ENCODE data around the gene PLS3. TPM values are rescaled to one million over a fixed set of nuclear protein-coding genes. Genes with fewer than 3 reads are reported as not detected.

The PLS3 gene
- total RNA-seq, 2 donors from 2014 or later, result 1.0 TPM; not detected in 1

DNA sequence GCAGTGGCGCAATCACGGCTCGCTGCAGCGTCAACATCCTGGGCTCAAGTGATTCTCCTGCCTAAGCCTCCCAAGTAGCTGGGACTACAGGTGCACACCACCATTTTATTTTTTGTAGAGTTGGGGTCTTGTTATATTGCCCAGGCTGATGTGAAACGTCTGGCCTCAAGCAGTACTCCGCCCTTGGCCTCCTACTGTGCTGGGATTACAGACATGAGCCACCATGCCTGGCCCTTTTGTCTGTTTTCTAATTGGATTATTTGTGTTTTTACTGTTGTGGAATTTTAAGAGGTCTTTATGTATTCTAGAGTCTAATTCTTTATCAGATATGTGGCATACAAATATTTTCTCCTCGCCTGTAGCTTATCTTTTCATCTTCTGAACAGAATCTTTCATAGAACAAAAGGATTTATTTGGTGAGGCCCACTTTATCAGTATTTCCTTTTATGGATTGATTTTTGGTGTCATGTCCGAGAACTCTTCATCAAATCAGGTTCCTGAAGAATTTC lies 18.9 kb downstream of the PLS3 start:
- no peaks in the 10 kb centered on the region for H3K4me1 Mint-ChIP-seq
- DNase-seq, result no peak
- H3K36me3 Mint-ChIP-seq (ENCODE audit: low read depth), result no peaks in the 10 kb centered on the region
- H3K27me3 Mint-ChIP-seq, result no peaks in the 10 kb centered on the region
- no peak for ATAC-seq
- H3K4me3 Mint-ChIP-seq, result no peak overlapping the region
- H3K9me3 ChIP-seq (ENCODE audit: control insufficient read depth, low read length, poor library complexity, severe bottlenecking), result no peaks in the 10 kb centered on the region
- no peak overlapping the region for H3K27ac Mint-ChIP-seq

DNA sequence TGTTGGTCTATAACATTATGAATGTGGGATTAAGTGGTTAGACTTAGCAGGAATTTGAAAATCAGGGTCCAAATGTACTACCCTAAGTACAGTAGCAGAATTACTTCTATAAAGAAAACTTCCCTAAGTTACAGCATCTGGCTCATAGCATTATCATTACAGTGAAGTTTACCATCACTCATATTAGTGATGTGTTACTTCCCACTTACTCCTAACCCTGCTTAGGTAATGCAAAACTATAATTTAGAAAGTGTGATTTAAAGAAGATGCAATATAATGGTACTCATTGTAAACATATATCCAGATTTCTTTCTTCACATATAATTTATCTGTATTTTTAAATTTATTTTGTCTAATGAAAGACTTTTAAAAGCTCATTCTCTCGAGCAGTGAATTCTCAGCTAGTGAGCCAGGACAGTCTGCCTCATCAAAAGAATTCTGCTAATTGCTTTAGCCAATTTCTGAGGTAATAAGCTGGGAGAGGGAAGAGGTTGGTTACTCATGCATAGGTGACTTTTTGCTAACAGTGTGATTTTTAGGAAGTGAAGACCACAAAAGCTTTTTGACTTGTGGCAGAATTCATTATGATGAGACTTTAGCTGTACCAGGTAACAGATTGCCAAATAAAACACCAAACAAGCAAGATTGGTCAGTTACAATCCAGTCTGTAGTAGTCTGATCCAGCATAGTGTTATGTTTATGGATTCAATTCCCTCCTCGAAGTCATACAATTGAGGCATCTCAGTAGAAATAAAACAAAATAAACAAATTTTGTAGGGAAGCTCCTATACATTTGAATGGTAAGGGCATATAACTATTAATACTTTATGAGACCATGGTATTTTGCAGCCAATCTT lies 21.0 kb downstream of the PLS3 start:
- no peaks in the 10 kb centered on the region for H3K9me3 ChIP-seq (ENCODE audit: control insufficient read depth, low read length, poor library complexity, severe bottlenecking)
- no peak for DNase-seq
- Mint-ChIP-seq H3K4me1 (no peaks in the 10 kb centered on the region), H3K36me3 (ENCODE audit: low read depth) (no peaks in the 10 kb centered on the region), H3K27me3 (no peaks in the 10 kb centered on the region), H3K27ac (no peak overlapping the region), H3K4me3 (no peak overlapping the region)
- no peak for ATAC-seq

DNA sequence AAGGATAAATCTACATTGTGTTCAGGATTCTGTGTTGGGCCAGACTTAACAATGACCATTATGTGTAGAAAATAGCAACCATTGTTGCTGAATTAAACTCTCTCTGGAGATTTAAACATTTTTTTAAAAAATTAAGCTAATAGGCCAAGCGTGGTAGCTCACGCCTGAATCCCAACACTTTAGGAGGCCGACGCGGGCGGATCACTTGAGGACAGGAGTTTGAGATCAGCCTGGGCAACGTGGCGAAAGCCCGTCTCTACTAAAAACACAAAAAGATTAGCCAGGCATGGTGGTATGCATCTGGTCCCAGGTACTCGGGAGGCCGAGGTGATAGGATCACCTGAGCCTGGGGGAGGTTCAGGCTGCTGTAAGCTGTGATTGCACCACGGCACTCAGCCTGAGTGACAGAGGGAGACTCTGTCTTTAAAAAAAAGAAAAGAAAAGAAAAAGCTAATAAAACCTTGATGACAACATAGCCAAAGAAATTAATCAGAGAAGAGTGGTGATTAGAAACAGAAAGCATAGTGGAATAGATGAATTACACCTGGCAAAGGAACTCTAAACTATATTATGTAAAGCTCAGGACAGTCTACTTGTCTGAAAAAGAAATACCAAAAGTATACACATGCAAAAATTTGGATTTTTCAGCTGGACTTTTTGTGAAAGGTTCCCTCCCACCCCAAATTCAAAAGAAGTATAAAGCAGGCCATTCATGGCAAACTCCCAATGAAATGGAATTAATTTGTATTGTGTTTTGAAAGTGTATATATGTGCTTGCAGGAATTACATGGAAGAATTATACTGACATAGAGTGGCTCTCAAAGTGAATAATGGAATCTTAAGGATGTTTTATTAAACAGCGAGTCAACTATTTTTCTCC lies 21.9 kb downstream of the PLS3 start:
- H3K4me3 Mint-ChIP-seq, result no peak overlapping the region
- no peaks in the 10 kb centered on the region for H3K27me3 Mint-ChIP-seq
- H3K27ac Mint-ChIP-seq, result no peak overlapping the region

DNA sequence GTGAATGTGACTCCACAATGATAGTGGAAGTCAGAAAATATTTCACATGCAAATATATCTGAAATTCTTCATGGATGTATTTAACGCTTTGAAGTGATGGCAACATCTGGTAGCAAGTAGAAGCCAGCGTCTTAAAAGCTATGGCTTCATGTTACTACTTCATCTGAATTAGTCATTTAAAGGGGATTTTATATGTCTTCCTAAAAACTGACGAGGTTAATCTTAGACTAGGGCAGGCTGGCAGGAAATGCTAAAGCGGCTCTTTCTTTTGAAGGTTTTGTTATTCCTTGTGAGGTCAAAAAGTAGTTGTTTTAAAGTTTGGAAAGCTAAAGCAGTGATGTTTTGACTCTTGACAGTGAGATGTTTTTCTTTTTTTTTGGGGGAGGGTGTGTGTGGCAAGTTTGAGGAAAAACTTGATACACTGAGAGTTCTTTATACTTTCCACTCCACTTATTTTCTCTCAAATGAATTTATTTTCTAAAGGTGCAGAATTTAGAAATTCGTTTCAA lies 22.6 kb downstream of the PLS3 start:
- no peak overlapping the region for H3K4me3 Mint-ChIP-seq
- H3K36me3 Mint-ChIP-seq (ENCODE audit: low read depth), result no peaks in the 10 kb centered on the region
- no peaks in the 10 kb centered on the region for H3K9me3 ChIP-seq (ENCODE audit: control insufficient read depth, low read length, poor library complexity, severe bottlenecking)
- DNase-seq (no peak), ATAC-seq (no peak)
- H3K4me1 Mint-ChIP-seq, result no peaks in the 10 kb centered on the region
- no peaks in the 10 kb centered on the region for H3K27me3 Mint-ChIP-seq
- H3K27ac Mint-ChIP-seq, result no peak overlapping the region

More for the DNA sequence above, 21.9 kb downstream of the PLS3 start:
- no peaks in the 10 kb centered on the region for H3K4me1 Mint-ChIP-seq
- no peaks in the 10 kb centered on the region for H3K9me3 ChIP-seq (ENCODE audit: control insufficient read depth, low read length, poor library complexity, severe bottlenecking)
- ATAC-seq, result no peak
- DNase-seq, result no peak
- no peaks in the 10 kb centered on the region for H3K36me3 Mint-ChIP-seq (ENCODE audit: low read depth)

DNA sequence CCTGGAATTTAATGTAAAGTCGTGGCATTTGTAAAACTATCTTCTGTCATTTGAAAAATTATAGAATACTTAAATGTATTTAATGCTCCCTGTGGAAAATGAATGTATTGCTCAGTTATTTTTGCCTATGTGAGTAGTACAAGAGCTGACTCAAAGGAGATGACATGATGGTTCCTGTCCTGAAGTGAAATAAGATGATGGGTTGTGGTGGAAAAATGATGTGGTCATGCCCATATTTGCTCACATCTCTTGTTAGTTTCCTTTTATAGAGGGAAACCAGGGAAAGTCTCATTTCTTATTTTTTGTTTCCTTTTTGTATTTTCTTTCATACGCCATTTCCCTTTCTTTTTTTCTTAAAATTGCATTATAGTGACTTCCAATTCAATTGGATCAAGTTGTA lies 23.7 kb downstream of the PLS3 start:
- Mint-ChIP-seq H3K4me1 (no peaks in the 10 kb centered on the region), H3K36me3 (ENCODE audit: low read depth) (no peaks in the 10 kb centered on the region), H3K27ac (no peak overlapping the region), H3K27me3 (no peaks in the 10 kb centered on the region), H3K4me3 (no peak overlapping the region)
- H3K9me3 ChIP-seq (ENCODE audit: control insufficient read depth, low read length, poor library complexity, severe bottlenecking), result no peaks in the 10 kb centered on the region
- ATAC-seq (no peak), DNase-seq (no peak)

DNA sequence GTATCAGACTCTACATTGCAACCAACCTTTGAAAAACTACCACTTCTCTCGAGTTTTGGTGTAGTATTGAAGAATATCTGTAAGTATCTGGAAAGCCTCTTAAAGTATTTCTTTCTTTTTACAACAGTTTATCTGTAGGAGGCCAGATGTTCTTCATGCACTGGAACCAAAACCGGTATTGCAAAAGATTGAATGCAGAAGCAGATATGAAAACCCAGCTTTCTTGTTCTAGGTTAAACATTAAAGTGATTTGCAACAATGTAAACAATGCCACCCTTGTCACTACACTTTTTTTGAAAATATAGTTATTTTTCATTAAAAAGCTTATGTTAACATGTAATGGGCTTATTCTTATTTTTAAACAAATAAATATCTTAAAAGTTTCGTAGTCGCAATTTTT lies 27.2 kb downstream of the PLS3 start:
- DNase-seq, result no peak
- no peak overlapping the region for H3K27ac Mint-ChIP-seq
- no peaks in the 10 kb centered on the region for H3K9me3 ChIP-seq (ENCODE audit: control insufficient read depth, low read length, poor library complexity, severe bottlenecking)
- H3K27me3 Mint-ChIP-seq, result no peaks in the 10 kb centered on the region
- no peak overlapping the region for H3K4me3 Mint-ChIP-seq
- no peaks in the 10 kb centered on the region for H3K4me1 Mint-ChIP-seq
- no peaks in the 10 kb centered on the region for H3K36me3 Mint-ChIP-seq (ENCODE audit: low read depth)
- no peak for ATAC-seq

DNA sequence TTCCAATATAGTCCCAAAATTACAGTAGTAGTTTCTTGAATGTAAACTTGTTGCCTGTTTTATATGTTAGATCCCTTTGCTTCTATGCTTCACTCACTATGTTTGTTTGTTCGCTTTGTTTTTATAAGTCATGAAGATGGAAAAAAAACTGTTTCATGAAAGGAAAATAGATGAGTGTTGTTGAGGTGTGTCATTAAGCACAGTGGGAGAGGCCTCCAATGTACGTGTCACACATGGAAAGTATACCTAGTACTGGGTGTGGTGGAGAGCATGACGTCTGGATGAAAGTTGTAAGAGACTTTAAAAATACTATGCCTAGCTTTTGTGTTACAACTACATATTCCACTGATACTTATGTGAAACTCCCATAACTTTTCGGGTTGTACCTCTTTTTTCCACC lies 28.4 kb downstream of the PLS3 start:
- H3K4me3 Mint-ChIP-seq, result no peak overlapping the region
- H3K9me3 ChIP-seq (ENCODE audit: control insufficient read depth, low read length, poor library complexity, severe bottlenecking), result no peaks in the 10 kb centered on the region
- ATAC-seq (no peak), DNase-seq (no peak)
- H3K27ac Mint-ChIP-seq, result no peak overlapping the region
- no peaks in the 10 kb centered on the region for H3K4me1 Mint-ChIP-seq
- no peaks in the 10 kb centered on the region for H3K36me3 Mint-ChIP-seq (ENCODE audit: low read depth)
- no peaks in the 10 kb centered on the region for H3K27me3 Mint-ChIP-seq

DNA sequence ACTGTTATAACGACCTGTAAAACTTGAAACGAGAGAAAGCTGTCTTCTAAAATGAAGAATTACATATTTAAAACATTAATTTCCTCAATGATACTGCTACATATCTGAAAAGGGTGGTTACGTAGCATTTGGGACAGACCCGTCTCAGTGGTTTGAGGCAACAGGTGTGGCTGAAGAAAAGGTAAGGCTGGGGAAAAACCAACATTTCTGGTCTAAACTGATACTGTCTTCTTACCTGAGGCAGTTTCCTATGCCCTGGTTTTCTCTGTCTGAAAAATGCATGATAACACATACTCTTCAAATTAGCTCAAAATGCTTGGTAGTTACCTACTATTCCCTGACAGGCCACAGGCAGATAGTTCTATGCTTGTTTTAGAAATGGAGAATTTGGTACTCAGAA lies 30.4 kb downstream of the PLS3 start:
- H3K9me3 ChIP-seq (ENCODE audit: control insufficient read depth, low read length, poor library complexity, severe bottlenecking), result no peaks in the 10 kb centered on the region
- no peaks in the 10 kb centered on the region for H3K36me3 Mint-ChIP-seq (ENCODE audit: low read depth)
- DNase-seq (no peak), ATAC-seq (no peak)
- no peak overlapping the region for H3K27ac Mint-ChIP-seq
- H3K27me3 Mint-ChIP-seq, result no peaks in the 10 kb centered on the region
- H3K4me1 Mint-ChIP-seq, result no peaks in the 10 kb centered on the region
- no peak overlapping the region for H3K4me3 Mint-ChIP-seq

DNA sequence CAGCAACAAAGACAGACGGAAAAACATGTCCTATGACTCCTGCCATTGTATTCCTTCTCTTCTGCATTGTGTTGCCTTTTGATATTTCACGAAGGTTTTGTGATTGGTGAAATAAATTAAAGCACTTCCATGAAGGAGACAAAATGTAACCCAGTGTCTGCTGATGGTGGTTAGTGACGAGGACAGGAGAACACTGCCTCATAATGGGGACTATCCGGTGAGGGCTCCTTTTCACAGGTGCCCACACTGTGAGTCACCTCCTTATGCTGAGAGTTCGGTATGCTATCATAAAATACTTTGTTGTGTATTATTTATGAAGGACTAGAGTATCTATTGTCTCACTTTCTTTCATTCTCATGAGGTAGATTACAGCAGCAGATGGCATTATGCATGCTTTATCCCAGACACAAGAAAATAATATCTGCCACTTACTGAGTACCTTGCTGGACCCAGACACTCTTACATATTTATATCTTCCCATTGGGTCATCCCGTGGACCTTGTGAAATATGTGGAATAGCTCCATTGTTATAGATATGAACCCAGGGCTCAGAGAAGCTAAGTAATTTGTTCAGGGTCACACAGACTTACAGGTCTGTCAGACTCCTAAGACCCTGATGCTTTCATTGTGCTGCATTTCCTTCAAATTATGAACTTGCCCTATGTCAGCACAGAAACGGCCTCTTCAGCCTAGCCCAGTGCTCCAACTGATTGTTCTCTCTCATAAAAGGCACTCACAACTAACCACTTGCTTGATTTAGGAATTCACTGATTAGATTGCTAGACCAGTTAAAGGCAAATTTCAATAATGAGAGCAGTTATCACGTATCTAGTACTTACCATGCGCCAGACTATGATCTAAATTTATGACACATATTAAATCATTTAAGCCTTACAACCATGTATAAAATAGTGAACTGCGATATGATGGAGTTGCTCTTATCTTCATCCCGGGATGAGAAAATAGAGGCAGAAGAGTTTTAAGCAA lies 31.2 kb downstream of the PLS3 start:
- ATAC-seq, result no peak
- no peaks in the 10 kb centered on the region for H3K9me3 ChIP-seq (ENCODE audit: control insufficient read depth, low read length, poor library complexity, severe bottlenecking)
- no peak overlapping the region for H3K27ac Mint-ChIP-seq
- no peaks in the 10 kb centered on the region for H3K27me3 Mint-ChIP-seq
- no peak for DNase-seq
- H3K36me3 Mint-ChIP-seq (ENCODE audit: low read depth), result no peaks in the 10 kb centered on the region
- H3K4me3 Mint-ChIP-seq, result no peak overlapping the region
- H3K4me1 Mint-ChIP-seq, result no peaks in the 10 kb centered on the region

DNA sequence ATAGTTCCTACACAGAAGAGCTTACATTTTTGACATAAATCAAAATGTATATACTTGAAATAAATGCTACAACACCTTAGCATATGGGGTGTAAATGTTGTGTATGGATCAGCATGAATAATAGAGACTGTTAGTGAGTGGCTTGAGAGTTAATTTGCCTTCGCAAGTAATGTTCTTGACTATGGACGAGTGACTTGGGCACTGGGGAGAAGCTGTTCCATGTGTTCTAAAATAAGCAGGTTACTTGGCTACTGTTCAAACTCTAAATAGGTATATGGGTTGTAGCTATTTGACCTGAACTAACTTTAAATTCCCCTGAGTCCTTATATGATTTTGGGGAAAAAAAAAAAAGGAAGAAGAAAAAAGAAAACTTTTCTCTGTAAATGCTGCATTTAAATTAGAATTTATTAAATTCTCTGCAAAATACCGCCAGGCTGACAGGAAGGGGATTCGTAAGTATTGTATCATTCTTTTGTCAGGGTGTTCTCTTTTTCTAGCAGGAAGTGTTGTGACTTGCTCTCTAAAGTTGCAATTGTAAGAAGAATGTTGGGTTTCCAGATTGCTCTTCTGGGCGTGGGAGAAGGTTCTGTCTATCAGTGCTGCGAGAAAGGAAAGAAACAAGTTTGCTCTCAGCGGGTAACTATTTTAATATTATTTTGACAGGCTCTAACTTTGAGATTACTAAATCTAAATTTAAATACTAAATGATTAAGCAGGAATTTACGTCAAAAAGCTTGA lies 32.2 kb downstream of the PLS3 start:
- ATAC-seq (no peak), DNase-seq (no peak)
- H3K36me3 Mint-ChIP-seq (ENCODE audit: low read depth), result no peaks in the 10 kb centered on the region
- H3K27me3 Mint-ChIP-seq, result no peaks in the 10 kb centered on the region
- no peak overlapping the region for H3K27ac Mint-ChIP-seq
- H3K9me3 ChIP-seq (ENCODE audit: control insufficient read depth, low read length, poor library complexity, severe bottlenecking), result no peaks in the 10 kb centered on the region
- no peak overlapping the region for H3K4me3 Mint-ChIP-seq
- H3K4me1 Mint-ChIP-seq, result no peaks in the 10 kb centered on the region

DNA sequence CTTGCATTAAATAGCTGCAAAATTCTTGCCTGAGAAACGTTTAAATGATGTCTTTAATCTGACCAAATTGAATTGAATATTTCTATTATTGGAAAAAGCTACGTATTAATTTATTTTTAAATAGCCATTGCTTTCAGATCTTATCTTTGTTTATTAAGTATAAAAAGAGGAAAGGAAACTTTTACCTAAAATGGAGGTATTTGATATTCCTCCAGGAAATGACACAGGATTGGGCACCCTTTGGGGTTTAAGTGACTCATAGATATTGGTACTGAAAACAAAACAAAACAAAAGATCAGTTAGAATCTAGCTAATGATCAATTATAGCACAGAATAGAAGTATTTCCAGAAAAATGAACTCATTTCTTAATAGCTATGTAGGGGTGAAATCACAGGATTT lies 34.1 kb downstream of the PLS3 start:
- no peak overlapping the region for H3K4me3 Mint-ChIP-seq

DNA sequence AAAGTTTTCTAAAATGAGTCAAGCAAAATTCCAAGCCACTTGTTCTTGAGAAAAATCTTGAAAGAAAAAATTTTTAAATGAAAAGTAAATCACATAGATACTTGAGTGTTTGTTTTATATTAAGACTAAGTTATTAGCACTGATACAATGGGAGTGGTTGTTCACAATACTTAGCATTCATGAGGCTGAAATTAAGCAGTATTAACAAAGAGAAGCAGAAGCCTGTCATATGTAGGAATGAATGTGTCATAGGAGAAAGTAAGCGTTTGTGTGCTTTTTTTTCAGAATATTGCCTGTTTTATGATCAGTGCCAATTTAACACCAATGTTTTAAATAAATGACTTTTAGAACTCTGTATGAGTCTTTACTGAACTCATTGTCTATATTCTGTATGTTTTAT lies 37.6 kb downstream of the PLS3 start:
- Mint-ChIP-seq H3K4me1 (no peaks in the 10 kb centered on the region), H3K36me3 (ENCODE audit: low read depth) (no peaks in the 10 kb centered on the region), H3K27ac (no peak overlapping the region), H3K27me3 (no peaks in the 10 kb centered on the region), H3K4me3 (no peak overlapping the region)
- no peaks in the 10 kb centered on the region for H3K9me3 ChIP-seq (ENCODE audit: control insufficient read depth, low read length, poor library complexity, severe bottlenecking)
- ATAC-seq (no peak), DNase-seq (no peak)

More for the DNA sequence above, 34.1 kb downstream of the PLS3 start:
- DNase-seq (no peak), ATAC-seq (no peak)
- H3K27ac Mint-ChIP-seq, result no peak overlapping the region
- H3K4me1 Mint-ChIP-seq, result no peaks in the 10 kb centered on the region
- H3K36me3 Mint-ChIP-seq (ENCODE audit: low read depth), result no peaks in the 10 kb centered on the region
- no peaks in the 10 kb centered on the region for H3K9me3 ChIP-seq (ENCODE audit: control insufficient read depth, low read length, poor library complexity, severe bottlenecking)
- no peaks in the 10 kb centered on the region for H3K27me3 Mint-ChIP-seq

Measured in T-helper 17 cell (primary cell).